Stimulated activated CD4-positive, alpha-beta T cell treated with anti-CD3 and anti-CD28 coated beads, Interleukin-15, amount 100 ng/mL, for 24 hours (primary cell): ENCODE data around the gene IZUMO1R.
"Not testable (repeated sequence)": the region's sequence is repeated elsewhere in the genome, so short reads cannot be mapped to it uniquely, and the experiment has no call there.

ENCODE experiments used
- DNase-seq: peaks from one replicate; pipeline ENCODE4 v3.0.0-alpha.2; 2020

Gene IZUMO1R

DNA sequence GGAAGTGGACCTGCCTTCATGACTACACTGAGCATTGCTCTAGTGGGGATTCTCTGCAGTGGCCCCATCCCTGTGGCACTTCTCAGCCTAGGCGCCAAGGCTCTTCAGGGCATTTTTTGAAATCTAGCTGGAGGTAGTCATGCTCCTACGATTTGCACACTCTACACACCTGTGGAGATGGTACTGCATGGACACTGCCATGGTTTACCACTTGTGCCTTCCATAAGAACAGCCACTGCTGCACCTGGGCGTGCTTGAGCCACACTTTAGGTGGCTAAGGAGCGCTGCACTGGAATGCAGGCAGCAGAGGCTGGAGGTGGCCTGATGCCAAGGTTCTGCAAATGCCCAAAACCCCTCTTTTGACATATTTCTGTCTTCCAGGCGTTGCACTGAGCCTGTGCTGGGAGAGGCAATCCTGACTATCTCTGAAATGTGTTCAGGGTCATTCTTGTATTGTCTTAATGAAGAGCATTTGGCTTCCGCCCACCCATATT, 24.3 kb downstream of the IZUMO1R start:
- DNase-seq, result no peak

GRCh38 chr11:94329501-94329900, 25.1 kb downstream of the IZUMO1R start:
- no peak for DNase-seq

DNA sequence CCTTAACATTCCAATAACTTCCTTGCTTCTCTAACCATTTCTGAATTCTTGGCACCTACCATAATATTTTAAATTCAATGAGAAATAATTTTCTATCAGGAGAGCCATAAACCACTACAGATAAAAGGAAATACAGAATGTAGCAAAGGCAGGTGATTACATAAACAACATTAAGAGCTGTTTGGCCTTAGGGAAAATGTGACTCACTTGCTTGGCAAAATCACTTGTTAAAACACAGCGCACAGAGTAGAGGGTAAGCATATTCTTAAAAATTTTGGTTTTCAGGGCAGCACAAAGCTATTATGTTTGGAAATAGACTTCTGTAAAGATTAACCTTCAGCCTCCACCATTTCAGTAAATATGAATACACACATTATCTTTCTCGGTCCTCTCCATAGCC, 26.4 kb downstream of the IZUMO1R start:
- DNase-seq, result no peak

GRCh38 chr11:94332814-94333213, 28.4 kb downstream of the IZUMO1R start:
- no peak for DNase-seq

DNA sequence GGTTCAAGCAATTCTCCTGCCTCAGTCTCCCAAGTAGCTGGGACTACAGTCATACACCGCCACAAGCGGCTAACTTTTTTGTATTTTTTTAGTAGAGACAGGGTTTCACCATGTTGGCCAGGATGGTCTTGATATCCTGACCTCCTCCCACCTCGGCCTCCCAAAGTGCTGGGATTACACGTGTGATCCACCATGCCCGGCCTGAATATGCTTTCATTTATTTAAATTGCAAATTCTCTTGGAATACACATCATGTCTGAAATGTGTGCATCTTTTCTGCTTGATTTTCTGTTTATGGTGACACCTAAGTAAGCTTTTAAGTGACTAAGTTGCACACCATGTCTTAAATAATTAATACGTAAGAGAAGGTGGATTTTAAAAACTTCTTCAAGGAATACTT, 31.7 kb downstream of the IZUMO1R start:
- no peak for DNase-seq

DNA sequence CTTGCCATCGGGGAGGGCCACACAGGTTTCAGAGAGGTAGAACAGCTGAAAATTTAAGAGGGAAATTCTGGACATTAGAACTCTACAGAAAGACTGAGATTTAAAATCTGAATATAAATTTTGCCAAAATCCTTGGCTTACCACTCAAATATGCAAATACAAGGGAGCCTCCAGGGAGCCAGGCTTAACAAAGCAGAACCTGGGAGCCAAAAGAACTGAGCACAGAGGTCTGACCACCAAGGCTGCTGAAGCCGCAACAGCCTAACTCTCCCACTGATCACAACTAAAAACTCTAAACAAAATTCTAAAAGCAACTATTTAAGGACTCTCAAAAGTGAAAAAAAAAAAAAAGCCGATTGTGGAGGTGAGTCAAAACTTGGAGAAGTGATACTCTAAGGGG, 34.3 kb downstream of the IZUMO1R start:
- DNase-seq, result no peak

DNA sequence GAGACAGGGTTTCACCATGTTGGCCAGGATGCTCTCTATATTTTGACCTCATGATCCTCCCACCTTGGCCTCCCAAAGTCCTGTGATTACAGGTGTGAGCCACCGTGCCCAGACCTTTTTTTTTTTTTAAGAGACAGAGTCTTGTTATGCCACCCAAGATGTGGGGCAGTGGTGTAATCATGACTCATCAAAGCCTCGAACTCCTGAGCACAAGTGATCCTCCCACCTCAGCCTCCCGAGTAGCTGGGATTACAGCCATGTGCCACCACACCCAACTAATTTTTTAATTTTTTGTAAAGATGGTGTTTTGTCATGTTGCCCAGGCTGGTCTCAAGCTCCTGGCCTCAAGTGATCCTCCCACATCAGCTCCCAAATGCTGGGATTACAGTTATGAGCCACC, 37.9 kb downstream of the IZUMO1R start:
- no peak for DNase-seq

DNA sequence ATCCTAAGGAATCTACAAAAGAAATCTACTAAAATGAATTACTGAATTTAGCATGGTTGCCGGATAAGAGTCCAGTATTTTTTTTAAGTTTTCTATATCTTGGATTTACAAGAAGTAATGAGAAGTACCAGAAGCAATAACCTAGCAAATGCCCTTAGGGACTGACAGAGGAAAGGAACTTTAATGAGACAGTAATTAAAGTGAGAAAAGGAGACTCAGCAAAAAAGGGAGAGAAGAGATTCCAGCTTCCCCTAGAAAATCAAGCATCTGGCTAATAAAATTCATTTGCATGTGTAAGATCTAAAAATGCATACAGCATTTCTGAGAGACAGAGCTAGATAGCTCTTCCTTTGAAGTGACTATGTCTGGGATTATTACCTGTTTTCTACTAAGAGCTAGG, 39.1 kb downstream of the IZUMO1R start:
- DNase-seq, result no peak

- not testable (repeated sequence) for DNase-seq
Observed at GRCh38 chr11:94346311-94346710, 41.9 kb downstream of the IZUMO1R start.

DNA sequence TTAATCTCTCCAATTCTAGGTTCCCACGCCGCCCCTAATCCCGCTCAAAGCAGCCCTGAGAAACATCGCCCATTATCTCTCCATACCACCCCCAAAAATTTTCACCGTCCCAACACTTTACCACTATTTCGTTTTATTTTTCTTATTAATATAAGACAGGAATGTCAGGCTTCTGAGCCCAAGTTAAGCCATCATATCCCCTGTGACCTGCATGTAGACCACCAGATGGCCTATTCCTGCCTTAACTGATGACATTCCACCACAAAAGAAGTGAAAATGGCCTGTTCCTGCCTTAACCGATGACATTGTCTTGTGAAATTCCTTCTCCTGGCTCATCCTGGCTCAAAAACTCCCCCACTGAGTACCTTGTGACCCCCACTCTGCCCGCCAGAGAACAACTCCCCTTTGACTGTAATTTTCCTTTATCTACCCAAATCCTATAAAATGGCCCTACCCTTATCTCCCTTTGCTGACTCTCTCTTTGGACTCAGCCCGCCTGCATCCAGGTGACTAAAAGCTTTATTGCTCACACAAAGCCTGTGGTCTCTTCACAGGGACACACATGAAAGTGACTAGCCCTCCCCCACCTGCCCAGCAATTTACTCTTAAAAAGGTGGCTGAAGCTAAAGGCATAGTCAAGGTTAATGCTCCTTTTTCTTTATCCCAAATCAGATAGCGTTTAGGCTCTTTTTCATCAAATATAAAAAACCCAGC, 46.6 kb downstream of the IZUMO1R start:
- DNase-seq, result not testable (repeated sequence)
